Natural killer cell (primary cell): ENCODE measurements around the gene TPBGL. TPM values are rescaled to one million over a fixed set of nuclear protein-coding genes. Genes with fewer than 3 reads are reported as not detected.

Experiments used
- ATAC-seq, 3 donors: fragments of 150-1000 bp in 2 of 3; fragments of 200-7000 bp in 1 of 3; cut with Tn5 transposase; 1 replicate in 1 of 3; 2 replicates in 2 of 3; pipeline ENCODE4 v1.10.0; 2021; ENCODE audit warnings: mild to moderate bottlenecking in 2 of 3, moderate library complexity in 2 of 3
- DNase-seq, 2 donors: peaks; one replicate each; pipeline versions ENCODE4 v3.0.0 to v3.0.0-alpha.2; 2013 to 2021; ENCODE audit warnings: mixed read lengths in 1 of 2
- H3K27ac ChIP-seq: one replicate; pipeline ENCODE4 v1.5.1; 2013; ENCODE audit warnings: mild to moderate bottlenecking, low read length
- H3K27me3 ChIP-seq: one replicate; pipeline ENCODE4 v1.6.1; 2013; ENCODE audit warnings: low read length; ENCODE audit not compliant: control insufficient read depth, insufficient read depth
- H3K36me3 ChIP-seq: one replicate; pipeline ENCODE4 v1.6.1; 2013; ENCODE audit warnings: low read length; ENCODE audit not compliant: control insufficient read depth, insufficient read depth
- H3K4me1 ChIP-seq: one replicate; pipeline ENCODE4 v1.6.1; 2013; ENCODE audit warnings: low read length; ENCODE audit not compliant: control insufficient read depth, insufficient read depth
- H3K4me3 ChIP-seq: one replicate; pipeline ENCODE4 v1.5.1; 2013; ENCODE audit warnings: low read length
- H3K9me3 ChIP-seq: one replicate; pipeline ENCODE4 v1.6.1; 2013; ENCODE audit warnings: low read length; ENCODE audit not compliant: control insufficient read depth, insufficient read depth
- H3K27ac Mint-ChIP-seq, 2 donors: one replicate each; pipeline ENCODE4 v1.8.0; 2022; ENCODE audit warnings: mild to moderate bottlenecking in 2 of 2, mixed read lengths in 2 of 2, moderate library complexity in 1 of 2
- H3K27me3 Mint-ChIP-seq, 2 donors: one replicate each; pipeline ENCODE4 v1.8.0; 2022; ENCODE audit warnings: low read depth in 2 of 2, mixed read lengths in 2 of 2
- H3K36me3 Mint-ChIP-seq: one replicate; pipeline ENCODE4 v1.8.0; 2022; ENCODE audit warnings: mixed read lengths
- H3K4me1 Mint-ChIP-seq, 2 donors: one replicate each; pipeline ENCODE4 v1.8.0; 2022; ENCODE audit warnings: mixed read lengths in 2 of 2
- H3K4me3 Mint-ChIP-seq: one replicate; pipeline ENCODE4 v1.8.0; 2022; ENCODE audit warnings: mild to moderate bottlenecking, moderate library complexity, mixed read lengths
- H3K9me3 Mint-ChIP-seq, 2 donors: one replicate each; pipeline ENCODE4 v1.8.0; 2022; ENCODE audit warnings: mixed read lengths in 2 of 2
- WGBS: methylation state at CpG from one replicate; pipeline ENCODE4 v1.1.7; 2013; ENCODE audit warnings: missing lambda C conversion rate; ENCODE audit not compliant: insufficient coverage; 5-methylcytosine and 5-hydroxymethylcytosine counted together
- intact Hi-C: fragments of 100-400 bp; cut with micrococcal nuclease; formaldehyde crosslinking; loops from one replicate; pipeline ENCODE4 v1.14.2; 2022
- total RNA-seq, 4 donors: library from RNA; stranded (reverse); fragments of 120-200 nt in 1 of 4; gene quantifications; one replicate each; pipeline versions ENCODE4 v1.2.3 to v1.2.4, GENCODE V29; 2013 to 2022
- TF ChIP-seq, protein P1 (sequence below): fragments of 200-600 bp; IDR thresholded peaks from one replicate; pipeline ENCODE4 v1.8.0; 2022; ENCODE audit warnings: antibody characterized with exemption

The TPBGL gene
- total RNA-seq, 3 donors from 2014 or later (not counting 1 experiment from before 2014, with no cell fraction given) = 0.34 to 0.75 (median 0.45) TPM

GRCh38 chr11:75204685-75205563, 35.6 kb upstream of the TPBGL start:
- H3K36me3 ChIP-seq = no peaks in the 10 kb centered on the region
- H3K4me1 Mint-ChIP-seq = no peaks in the 10 kb centered on the region
- WGBS = 34% methylated on average over 9 of the region's 9 CpGs
- DNase-seq = peak; percentile 77 to 85
- ATAC-seq = peak; percentile 77 to 95 (median 93)
- H3K9me3 ChIP-seq = no peaks in the 10 kb centered on the region
- no peaks in the 10 kb centered on the region for H3K27me3 ChIP-seq
- TF ChIP-seq, protein P1, sequence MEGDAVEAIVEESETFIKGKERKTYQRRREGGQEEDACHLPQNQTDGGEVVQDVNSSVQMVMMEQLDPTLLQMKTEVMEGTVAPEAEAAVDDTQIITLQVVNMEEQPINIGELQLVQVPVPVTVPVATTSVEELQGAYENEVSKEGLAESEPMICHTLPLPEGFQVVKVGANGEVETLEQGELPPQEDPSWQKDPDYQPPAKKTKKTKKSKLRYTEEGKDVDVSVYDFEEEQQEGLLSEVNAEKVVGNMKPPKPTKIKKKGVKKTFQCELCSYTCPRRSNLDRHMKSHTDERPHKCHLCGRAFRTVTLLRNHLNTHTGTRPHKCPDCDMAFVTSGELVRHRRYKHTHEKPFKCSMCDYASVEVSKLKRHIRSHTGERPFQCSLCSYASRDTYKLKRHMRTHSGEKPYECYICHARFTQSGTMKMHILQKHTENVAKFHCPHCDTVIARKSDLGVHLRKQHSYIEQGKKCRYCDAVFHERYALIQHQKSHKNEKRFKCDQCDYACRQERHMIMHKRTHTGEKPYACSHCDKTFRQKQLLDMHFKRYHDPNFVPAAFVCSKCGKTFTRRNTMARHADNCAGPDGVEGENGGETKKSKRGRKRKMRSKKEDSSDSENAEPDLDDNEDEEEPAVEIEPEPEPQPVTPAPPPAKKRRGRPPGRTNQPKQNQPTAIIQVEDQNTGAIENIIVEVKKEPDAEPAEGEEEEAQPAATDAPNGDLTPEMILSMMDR = peak; percentile 84
- H3K4me3 Mint-ChIP-seq = no peak overlapping the region
- no peaks in the 10 kb centered on the region for H3K9me3 Mint-ChIP-seq
- H3K27me3 Mint-ChIP-seq = peaks cover 0 to 6% of the 10 kb centered on the region in 2 donors
- no peak overlapping the region for H3K27ac Mint-ChIP-seq
- H3K4me1 ChIP-seq = no peaks in the 10 kb centered on the region
- H3K27ac ChIP-seq = no peak overlapping the region
- intact Hi-C loops = loop anchor here (1.0 kb wide), 2 partner anchors 65 to 276 kb away; no protein-coding TSS in a partner anchor
- no peak overlapping the region for H3K4me3 ChIP-seq
- no peaks in the 10 kb centered on the region for H3K36me3 Mint-ChIP-seq

DNA sequence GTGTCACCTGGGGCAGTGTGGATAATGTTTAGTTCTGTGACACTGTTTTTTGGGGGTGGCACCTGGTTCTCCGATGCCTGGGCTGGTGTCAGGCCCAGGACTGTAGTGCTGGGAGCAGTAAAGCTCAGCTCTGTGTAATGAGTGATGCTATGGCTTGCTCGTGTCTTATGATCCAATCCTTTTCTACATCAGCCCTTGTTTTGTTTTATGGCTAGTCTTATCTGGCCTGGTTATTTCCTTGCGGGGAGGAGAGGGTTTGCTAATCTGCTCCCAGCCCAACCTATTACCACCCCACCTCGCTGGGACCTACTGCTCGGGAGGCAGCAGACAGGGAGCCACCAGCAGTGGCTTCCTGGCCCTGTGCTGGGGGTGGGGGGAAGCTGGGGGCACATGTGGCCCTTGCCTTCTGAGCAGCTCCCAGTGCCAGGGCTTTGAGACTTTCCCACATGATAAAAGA, 35.0 kb upstream of the TPBGL start:
- Histone ChIP-seq H3K4me3 (no peak overlapping the region), H3K27ac (no peak overlapping the region), H3K36me3 (no peaks in the 10 kb centered on the region), H3K27me3 (no peaks in the 10 kb centered on the region), H3K9me3 (no peaks in the 10 kb centered on the region), H3K4me1 (no peaks in the 10 kb centered on the region)
- ATAC-seq (no peak), DNase-seq (no peak)
- intact Hi-C loops = loop anchor here (1.0 kb wide), 2 partner anchors 65 to 276 kb away; no protein-coding TSS in a partner anchor
- Mint-ChIP-seq H3K36me3 (no peaks in the 10 kb centered on the region), H3K27me3 (peaks cover 0 to 7% of the 10 kb centered on the region in 2 donors), H3K4me3 (no peak overlapping the region), H3K4me1 (no peaks in the 10 kb centered on the region), H3K27ac (no peak overlapping the region), H3K9me3 (no peaks in the 10 kb centered on the region)
- 90% methylated on average over 2 of the region's 5 CpGs for WGBS
- TF ChIP-seq, protein P1 = no peak

DNA sequence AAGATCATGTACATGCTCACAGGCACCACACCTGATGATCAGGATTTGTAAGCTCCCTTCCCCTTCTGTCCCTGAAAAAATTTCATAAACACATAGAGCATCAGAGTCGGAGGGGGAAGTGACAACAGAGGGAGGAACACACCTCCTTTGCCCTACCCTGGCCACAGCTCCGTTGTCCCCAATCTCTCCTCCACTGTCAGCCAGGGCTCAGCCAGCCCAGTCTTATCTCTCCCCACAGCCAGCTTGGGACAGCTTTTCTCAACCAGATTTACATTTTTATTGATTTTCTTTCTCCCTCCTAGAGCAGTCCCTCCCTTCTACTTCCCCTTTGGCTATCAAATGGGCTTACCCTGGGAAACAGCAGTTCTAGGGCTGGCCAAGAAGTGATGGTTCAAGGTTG, 32.1 kb upstream of the TPBGL start:
- Histone ChIP-seq H3K27me3 (no peaks in the 10 kb centered on the region), H3K9me3 (no peaks in the 10 kb centered on the region), H3K4me1 (no peaks in the 10 kb centered on the region), H3K4me3 (no peak overlapping the region), H3K36me3 (no peaks in the 10 kb centered on the region), H3K27ac (no peak overlapping the region)
- TF ChIP-seq, protein P1 = no peak
- no peak overlapping the region for H3K4me3 Mint-ChIP-seq
- DNase-seq = no peak
- no peaks in the 10 kb centered on the region for H3K4me1 Mint-ChIP-seq
- no peaks in the 10 kb centered on the region for H3K9me3 Mint-ChIP-seq
- no peaks in the 10 kb centered on the region for H3K36me3 Mint-ChIP-seq
- intact Hi-C loops = no loop called here
- peaks cover 9 to 13% of the 10 kb centered on the region in 2 donors for H3K27me3 Mint-ChIP-seq
- 21% methylated on average over 2 of the region's 2 CpGs for WGBS
- ATAC-seq = no peak
- no peak overlapping the region for H3K27ac Mint-ChIP-seq
